Mononuclear cell (primary cell): ENCODE data around the gene CACNB2. TPM values are rescaled to one million over a fixed set of nuclear protein-coding genes. Genes with fewer than 3 reads are reported as not detected.
"Not testable (repeated sequence)": the region's sequence is repeated elsewhere in the genome, so short reads cannot be mapped to it uniquely, and the experiment has no call there.

Source experiments
- H3K27me3 ChIP-seq: 2 replicates; pipeline ENCODE4 v1.6.0; 2011; ENCODE audit warnings: low read length, control low read depth; ENCODE audit not compliant: insufficient read depth
- H3K4me1 ChIP-seq: 2 replicates; pipeline ENCODE4 v1.5.1; 2011; ENCODE audit warnings: mild to moderate bottlenecking, low read length, control low read depth; ENCODE audit not compliant: insufficient read depth
- H3K4me3 ChIP-seq: 2 replicates; pipeline ENCODE4 v1.5.1; 2011; ENCODE audit warnings: mild to moderate bottlenecking, low read length, moderate library complexity
- H3K9me3 ChIP-seq: 2 replicates; pipeline ENCODE4 v1.5.1; 2011; ENCODE audit warnings: low read depth, mild to moderate bottlenecking, control low read depth, low read length
- total RNA-seq: library from RNA; depleted of rRNA; stranded (reverse); fragments of >200 nt; gene quantifications from one replicate; pipeline ENCODE4 v1.2.3, GENCODE V29; 2012

The CACNB2 gene
- total RNA-seq, 1 donor, result not detected

DNA sequence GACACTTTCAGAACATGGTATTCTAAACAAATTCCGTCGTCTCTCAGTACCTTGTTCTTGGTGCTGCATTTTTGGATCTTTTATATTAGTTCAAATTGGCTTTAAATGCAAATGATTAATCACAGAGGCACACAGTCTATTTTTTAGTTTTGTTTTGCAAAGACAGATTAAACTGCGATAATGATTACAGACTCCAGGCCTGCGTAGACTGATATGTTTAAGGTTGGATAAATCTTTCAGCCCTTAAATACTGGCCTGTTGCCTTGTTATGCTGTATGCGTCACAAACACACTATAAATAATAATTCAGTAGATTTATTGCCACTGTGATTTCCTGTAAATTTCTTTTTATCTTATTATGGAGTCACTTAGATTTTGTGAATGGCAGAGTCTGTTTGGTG, 19.3 kb downstream of the CACNB2 start:
- no peaks in the 10 kb centered on the region for H3K4me1 ChIP-seq
- H3K9me3 ChIP-seq, result no peaks in the 10 kb centered on the region
- H3K4me3 ChIP-seq, result no peak overlapping the region
- H3K27me3 ChIP-seq, result no peaks in the 10 kb centered on the region

DNA sequence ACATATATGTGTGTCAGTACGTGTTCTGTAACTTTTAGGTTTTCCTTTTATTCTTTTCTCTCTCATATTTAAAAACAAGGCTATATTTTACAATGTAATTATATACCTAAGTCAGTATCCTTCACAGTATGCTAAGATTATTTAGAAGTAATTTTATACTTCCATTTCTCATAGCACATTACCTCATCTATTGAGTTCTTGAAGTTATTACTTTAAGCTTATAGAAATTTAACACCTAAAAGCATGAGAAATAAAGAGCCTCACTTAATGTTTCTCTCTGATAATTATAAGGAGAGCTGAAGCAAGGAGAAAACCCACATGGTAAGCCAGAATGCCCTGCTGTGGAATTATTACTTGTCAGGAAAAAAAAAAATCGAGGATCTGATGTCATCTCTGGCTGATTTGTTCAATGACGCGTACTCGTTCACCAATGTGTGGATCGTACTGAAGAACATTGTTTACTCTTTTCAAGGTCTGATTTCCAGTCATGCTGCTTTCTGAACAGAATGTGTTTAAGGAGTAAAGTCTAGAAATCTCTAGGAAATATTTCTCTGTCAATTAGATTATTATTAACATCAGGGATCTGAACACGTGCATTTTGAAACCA, 21.9 kb downstream of the CACNB2 start:
- Histone ChIP-seq H3K27me3 (no peaks in the 10 kb centered on the region), H3K9me3 (no peaks in the 10 kb centered on the region), H3K4me3 (no peak overlapping the region), H3K4me1 (no peaks in the 10 kb centered on the region)

DNA sequence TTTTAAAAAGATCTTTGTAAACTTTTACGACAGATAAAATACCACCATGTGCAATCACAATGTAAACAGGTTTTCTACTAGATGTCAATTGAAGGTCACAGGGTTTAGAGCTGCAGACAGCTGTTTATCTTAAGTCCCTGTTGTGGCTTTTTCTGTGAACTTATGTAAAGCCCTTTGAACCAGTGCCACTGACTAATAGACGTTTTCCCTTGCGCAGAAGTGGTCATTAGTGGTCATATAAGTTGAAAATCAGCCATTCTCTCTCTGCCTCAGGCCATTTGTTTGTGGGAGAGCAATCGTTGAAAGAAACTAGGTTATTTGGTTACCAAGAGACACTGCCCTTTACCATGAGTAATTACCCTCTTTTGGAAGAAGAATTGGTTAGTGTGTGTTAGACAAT, 23.9 kb downstream of the CACNB2 start:
- H3K27me3 ChIP-seq, result no peaks in the 10 kb centered on the region
- H3K4me3 ChIP-seq, result no peak overlapping the region
- H3K9me3 ChIP-seq, result no peaks in the 10 kb centered on the region
- no peaks in the 10 kb centered on the region for H3K4me1 ChIP-seq

DNA sequence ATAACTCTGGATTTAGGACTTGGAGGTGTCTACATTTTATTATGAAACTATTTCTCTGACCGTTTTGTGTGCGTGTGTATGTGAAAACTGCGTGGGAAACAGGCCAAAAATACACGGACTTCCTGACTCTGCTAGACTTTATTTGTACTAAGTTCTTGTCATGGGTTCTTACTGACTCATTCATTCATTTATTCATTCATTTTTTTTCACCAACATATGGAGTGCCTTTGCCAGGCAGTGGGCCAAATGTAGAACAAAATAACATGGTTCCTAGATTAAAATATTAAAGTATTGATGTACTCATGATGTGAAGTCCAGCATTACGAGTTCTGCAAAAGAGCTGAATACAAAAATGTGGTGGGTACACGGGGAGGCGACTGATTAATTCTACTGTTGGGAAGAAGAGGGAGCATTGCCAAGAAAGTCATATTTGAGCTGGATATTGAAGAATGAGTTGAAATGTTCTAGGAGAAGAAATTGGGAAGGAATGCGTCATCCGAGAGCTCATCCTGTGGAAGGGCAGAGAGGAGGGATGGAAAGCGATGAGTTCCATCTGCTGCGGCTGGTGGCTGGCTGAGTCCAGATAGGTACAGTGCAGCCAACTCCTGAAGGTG, 24.6 kb downstream of the CACNB2 start:
- Histone ChIP-seq H3K4me1 (no peaks in the 10 kb centered on the region), H3K4me3 (no peak overlapping the region), H3K27me3 (no peaks in the 10 kb centered on the region), H3K9me3 (no peaks in the 10 kb centered on the region)

DNA sequence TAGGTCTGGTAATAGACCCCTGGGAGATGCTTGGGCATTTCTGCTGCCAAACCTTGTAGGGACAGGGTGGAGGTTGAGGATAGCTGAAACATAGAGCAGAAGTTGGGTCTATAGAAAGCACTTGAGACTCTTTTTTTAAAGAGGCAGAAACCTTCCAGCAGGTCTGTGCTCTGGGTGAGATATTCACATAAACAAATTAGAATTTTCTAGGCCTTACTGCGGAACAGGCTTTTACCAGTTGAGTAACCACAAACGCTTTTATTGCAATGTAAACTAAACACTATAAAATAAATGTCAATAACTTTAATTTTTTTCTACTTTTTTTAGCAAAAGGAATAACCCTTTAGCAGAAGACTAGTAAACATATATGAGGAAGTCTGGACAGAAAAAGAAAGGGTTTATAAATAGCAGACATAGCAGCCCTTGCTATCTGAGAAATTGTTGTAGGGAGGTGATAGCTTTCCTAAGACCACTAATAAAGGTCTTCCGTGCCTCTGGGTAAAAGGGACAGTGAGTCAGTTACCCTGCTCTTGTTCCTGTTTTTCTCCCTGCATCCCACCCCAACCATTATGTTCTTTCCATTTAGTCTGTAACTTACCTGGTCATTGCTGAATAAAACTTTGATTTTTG, 38.7 kb downstream of the CACNB2 start:
- no peaks in the 10 kb centered on the region for H3K9me3 ChIP-seq
- no peaks in the 10 kb centered on the region for H3K4me1 ChIP-seq
- H3K27me3 ChIP-seq, result no peaks in the 10 kb centered on the region
- no peak overlapping the region for H3K4me3 ChIP-seq

DNA sequence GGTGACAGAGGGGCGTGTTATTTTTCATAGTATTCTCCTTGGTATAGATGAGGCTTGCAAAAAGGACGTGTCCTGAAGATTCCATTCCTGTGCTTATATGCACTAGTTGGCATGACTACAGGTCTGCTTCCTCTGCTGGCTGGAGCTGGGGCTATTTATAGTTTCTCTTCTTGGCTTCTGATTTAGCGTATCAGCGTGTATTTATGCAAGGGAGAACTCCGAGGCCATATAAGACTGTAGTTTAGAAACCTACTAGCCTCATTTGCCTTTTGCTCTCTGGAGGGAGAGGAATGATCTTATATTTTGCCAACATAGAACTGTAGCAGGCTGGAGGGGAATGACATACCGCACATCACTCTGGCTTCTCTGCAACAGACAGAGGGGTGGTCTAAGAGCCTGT, 39.7 kb downstream of the CACNB2 start:
- H3K9me3 ChIP-seq, result no peaks in the 10 kb centered on the region
- no peak overlapping the region for H3K4me3 ChIP-seq
- H3K27me3 ChIP-seq, result no peaks in the 10 kb centered on the region
- no peaks in the 10 kb centered on the region for H3K4me1 ChIP-seq

DNA sequence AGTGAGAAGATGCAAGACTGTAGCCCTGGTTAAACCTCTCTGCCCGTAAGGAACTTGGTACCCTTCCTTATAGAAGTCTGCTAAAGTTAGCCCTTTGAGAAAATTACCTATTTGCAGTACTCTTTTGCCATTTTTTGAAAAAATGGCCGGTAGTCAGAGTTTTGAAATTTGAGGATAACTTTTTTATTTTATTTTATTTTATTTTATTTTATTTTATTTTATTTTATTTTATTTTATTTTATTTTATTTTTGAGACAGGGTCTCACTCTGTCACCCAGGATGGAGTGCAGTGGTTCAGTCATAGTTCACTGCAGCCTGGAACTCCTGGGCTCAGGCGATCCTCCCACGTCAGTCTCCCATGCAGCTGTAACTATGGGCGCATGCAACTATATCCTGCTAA, 41.2 kb downstream of the CACNB2 start:
- H3K9me3 ChIP-seq, H3K4me3 ChIP-seq, H3K27me3 ChIP-seq, H3K4me1 ChIP-seq: not testable (repeated sequence)

DNA sequence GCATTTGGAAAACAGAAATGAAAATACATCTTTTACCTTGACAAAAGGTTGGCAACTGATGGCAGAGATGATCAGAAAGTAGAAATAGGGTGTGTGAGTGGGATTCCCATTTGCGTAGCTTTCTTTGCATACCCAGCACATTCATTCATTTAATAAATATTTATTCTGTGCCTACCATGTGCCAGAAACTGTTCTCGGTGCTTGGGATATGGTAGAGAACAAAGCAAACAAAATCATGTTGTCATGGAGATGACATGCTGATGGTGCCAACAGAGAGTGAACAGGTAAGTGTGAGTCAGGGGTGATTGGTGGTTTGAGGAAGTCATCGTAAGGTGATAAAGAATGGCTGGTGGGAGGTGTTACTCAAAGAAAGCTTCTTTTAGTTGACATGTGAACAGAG, 45.4 kb downstream of the CACNB2 start:
- Histone ChIP-seq H3K27me3 (no peaks in the 10 kb centered on the region), H3K9me3 (no peaks in the 10 kb centered on the region), H3K4me3 (no peak overlapping the region), H3K4me1 (no peaks in the 10 kb centered on the region)

DNA sequence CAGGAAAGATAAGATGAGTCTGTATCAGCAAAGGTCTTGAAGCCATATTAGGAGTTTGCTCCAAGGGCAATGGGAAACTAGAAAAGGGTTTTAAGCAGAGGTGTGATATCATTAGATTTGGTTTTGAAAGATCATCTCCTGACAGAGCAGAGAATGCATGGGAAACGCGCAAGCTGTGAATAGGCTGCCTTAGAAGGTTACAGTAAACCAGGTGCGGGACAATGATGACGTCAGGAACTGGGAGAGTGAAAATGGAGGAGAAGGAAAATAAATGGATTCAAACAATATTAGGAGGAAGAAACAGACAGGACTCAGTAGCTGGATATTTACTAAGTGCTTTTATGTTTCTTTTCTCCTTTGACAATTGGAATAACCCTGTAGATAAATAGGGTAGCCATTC, 50.6 kb downstream of the CACNB2 start:
- Histone ChIP-seq H3K9me3 (no peaks in the 10 kb centered on the region), H3K4me3 (no peak overlapping the region), H3K4me1 (no peaks in the 10 kb centered on the region), H3K27me3 (no peaks in the 10 kb centered on the region)

DNA sequence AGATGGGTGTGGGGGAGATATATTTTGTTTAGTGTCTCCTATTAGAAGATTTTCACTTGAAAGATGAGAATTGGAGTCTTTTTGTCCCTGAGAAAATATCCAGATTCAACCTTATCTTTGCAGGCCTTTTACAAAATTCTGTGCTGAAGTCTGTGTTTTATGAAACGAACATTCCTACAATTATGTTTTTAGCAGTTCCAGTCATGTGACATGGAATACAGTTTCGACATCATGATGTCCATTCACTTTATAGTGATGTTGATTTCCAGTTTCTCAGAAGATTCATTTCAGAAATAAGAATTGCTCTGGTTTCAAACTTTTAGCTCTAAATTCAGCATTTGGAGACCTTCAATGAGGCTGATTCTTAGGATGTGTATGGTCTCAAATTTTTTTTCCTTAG, 54.4 kb downstream of the CACNB2 start:
- H3K4me1 ChIP-seq, result no peaks in the 10 kb centered on the region
- H3K4me3 ChIP-seq, result no peak overlapping the region
- no peaks in the 10 kb centered on the region for H3K9me3 ChIP-seq
- H3K27me3 ChIP-seq, result no peaks in the 10 kb centered on the region

DNA sequence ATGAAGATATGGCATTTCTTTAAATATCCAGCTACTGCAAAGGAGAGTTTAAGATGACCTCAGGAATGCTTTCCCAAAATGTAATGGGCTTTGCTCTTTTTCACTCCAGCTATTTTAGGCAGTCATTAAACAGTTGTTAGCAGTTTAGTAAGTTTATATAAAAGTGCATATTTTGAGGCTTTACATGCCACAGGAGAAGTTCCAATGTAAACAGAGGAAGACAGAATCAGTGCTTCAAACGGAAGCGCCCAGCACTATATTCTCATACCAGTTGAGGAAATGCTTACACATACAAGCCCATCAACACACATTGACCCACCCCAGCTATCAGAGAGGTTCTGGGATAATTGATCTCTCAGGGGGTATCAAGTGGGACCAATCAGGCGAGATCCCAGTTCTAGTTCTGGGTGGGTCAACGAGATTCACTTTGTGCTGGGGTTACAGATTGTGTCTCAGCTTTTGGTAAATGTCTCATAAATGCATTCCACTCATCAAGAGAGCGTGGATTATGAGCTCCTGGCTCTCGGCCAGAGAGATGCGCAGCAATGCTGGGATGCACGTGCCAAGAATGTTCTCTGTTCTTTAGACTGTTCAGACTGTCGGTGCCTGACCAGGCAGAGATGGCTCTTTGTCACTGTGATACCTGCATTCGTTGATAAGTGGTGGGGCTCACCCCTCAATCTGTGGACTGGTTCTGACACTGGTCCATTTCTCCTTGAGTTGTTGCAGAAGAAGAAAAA, 55.0 kb downstream of the CACNB2 start:
- Histone ChIP-seq H3K9me3 (no peaks in the 10 kb centered on the region), H3K4me3 (no peak overlapping the region), H3K27me3 (no peaks in the 10 kb centered on the region), H3K4me1 (no peaks in the 10 kb centered on the region)

DNA sequence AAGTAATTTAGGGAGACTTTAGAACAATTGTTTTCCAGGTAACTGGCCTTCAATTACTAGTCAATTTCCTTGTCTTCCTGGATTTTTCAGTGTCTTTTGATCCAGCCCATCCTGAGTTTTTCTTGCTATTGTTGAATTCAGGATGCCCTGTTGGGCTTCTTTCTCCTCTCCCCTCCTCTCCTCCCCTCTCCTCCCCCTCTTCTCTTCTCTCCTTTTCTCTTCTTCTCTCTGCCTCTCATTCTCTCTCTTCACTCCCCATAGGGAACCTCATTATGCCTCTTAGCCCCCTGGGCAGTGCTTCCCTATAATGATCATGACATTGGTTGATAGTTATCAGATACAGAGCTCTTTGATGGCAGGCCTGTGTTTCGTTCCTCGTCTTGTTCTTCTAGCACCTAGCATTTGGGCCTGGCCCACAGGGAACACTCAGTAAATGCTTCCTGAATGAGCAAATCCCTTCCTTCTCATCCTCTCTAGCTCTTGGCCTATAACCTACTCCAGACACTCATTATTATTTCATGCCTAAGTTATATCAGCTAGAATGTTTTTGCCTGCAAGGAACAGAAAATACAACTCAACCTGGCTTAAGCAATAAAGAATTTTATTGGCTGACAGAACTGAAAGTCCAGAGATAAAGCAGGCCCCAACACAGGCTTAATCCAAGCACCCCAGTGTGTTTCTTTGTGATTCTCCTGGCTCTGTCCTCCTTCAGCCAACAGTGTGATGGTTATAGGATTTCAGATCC, 56.8 kb downstream of the CACNB2 start:
- Histone ChIP-seq H3K4me1 (no peaks in the 10 kb centered on the region), H3K9me3 (no peaks in the 10 kb centered on the region), H3K27me3 (no peaks in the 10 kb centered on the region), H3K4me3 (no peak overlapping the region)

DNA sequence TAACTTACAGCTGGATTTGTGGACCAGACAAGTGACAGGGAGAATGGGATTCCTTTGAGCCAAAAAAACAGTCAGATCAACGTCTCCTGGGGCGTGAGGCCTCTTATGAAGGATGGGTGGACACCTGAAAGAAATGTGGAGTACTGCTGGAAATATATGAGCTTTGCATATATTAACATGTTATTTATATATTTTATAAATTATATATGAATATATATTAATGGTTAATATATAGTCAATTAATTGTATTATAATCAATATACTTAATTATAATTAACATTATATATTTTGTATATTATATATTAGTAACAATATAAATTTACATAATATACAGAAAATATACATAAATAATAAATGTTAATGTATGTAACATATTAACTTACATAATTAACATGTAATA, 57.5 kb downstream of the CACNB2 start:
- no peaks in the 10 kb centered on the region for H3K9me3 ChIP-seq
- H3K27me3 ChIP-seq, result no peaks in the 10 kb centered on the region
- H3K4me1 ChIP-seq, result no peaks in the 10 kb centered on the region
- H3K4me3 ChIP-seq, result no peak overlapping the region

DNA sequence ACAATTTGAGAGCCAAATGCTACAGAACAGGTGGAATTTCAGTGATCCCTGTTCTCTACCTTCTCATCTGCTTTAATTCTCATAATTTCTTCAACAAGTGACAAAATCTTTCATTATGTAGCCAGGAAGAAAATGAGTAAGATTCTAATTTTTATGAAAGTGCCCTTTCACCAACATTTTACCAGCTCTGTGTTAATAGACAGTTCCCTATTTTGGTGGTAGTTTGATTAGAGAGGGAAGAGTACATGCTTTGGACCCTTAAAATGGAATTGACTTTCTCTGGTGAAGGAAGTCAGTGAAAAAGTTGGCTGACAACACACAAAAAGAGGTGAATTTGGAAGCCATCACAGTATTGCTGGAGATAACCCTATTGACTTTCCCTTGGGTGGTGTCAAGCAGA, 61.7 kb downstream of the CACNB2 start:
- Histone ChIP-seq H3K4me3 (no peak overlapping the region), H3K27me3 (no peaks in the 10 kb centered on the region), H3K4me1 (no peaks in the 10 kb centered on the region)

More for the DNA sequence above, 61.7 kb downstream of the CACNB2 start:
- no peaks in the 10 kb centered on the region for H3K9me3 ChIP-seq
